ENCODE measurements around the gene KSR1.
"Not testable (repeated sequence)": the region's sequence is repeated elsewhere in the genome, so short reads cannot be mapped to it uniquely, and the experiment has no call there.

DNA sequence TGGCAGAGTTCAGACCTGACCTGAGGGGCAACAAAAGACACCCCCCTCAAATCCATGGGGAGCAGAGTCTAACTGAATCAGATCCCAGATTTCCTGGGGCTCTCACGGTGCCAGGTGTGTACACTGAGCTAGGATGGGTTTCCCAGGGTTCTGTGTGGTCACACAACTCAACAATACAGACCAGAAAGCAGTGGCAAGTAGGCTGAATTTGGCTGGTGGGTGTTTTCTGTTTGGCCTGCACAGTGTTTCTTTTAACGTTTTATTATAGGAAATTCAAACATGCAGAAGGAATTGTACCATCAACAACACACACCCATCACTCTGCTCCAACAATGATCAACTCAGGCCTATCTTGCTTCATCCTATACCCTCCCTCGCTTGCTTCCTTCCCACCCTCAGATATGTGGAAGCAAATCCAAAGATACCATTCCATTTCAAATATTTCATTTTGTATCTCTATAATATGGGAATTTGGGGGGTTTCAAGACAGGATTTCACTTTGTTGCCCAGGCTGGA, 179.8 kb downstream of the KSR1 start:
- TF ChIP-seq, protein P1, sequence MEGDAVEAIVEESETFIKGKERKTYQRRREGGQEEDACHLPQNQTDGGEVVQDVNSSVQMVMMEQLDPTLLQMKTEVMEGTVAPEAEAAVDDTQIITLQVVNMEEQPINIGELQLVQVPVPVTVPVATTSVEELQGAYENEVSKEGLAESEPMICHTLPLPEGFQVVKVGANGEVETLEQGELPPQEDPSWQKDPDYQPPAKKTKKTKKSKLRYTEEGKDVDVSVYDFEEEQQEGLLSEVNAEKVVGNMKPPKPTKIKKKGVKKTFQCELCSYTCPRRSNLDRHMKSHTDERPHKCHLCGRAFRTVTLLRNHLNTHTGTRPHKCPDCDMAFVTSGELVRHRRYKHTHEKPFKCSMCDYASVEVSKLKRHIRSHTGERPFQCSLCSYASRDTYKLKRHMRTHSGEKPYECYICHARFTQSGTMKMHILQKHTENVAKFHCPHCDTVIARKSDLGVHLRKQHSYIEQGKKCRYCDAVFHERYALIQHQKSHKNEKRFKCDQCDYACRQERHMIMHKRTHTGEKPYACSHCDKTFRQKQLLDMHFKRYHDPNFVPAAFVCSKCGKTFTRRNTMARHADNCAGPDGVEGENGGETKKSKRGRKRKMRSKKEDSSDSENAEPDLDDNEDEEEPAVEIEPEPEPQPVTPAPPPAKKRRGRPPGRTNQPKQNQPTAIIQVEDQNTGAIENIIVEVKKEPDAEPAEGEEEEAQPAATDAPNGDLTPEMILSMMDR (IDR thresholded peaks at IDR 0.05), result not testable (repeated sequence)
- TF ChIP-seq POLR2A, POLR2AphosphoS5 (IDR thresholded peaks at IDR 0.05): not testable (repeated sequence)
